ENCODE data around the gene WIZ. TPM values are rescaled to one million over a fixed set of nuclear protein-coding genes. Genes with fewer than 3 reads are reported as not detected.

WIZ gene
- polyA plus RNA-seq, 4 donors: 23.7 to 47.6 (median 38.8) TPM

DNA sequence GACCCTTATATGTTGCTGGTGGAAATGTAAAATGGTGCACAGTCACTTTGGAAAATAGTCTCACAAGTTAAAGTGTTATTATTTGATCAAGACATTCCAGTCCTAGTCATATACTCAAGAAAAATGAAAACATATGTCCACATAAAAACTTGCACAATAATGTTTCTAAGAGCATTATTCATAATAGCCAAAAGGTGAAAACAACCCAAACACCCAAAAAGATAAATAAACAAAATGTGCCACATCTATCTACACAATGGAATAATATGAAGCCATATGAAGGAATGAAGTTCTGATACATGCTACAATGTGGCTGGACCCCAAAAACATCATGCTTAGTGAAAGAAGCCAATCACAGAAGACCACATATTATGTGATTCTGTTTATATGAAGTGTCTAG is 55.8 kb downstream of the WIZ start:
- DNase-seq (ENCODE audit: low read depth in 4 of 4, low spot score in 2 of 4): no peak

DNA sequence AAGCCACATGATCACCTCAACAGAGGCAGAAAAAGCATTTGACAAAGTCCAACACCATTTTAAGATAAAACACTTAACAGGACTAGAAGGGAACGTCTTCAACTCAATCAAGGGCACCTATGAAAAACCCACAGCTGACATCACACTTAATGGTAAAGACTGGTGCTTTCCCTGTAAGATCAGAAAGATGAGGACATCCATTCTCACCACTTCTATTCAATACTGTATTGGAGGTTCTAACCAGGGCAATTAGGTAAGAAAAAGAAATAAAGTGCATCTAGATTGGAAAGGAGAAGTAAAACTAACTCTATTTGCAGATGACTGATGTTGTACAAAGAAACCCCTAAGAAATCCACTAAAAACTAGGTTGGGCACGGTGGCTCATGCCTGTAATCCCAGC is 58.9 kb downstream of the WIZ start:
- no peak for DNase-seq (ENCODE audit: low read depth in 4 of 4, low spot score in 2 of 4)

DNA sequence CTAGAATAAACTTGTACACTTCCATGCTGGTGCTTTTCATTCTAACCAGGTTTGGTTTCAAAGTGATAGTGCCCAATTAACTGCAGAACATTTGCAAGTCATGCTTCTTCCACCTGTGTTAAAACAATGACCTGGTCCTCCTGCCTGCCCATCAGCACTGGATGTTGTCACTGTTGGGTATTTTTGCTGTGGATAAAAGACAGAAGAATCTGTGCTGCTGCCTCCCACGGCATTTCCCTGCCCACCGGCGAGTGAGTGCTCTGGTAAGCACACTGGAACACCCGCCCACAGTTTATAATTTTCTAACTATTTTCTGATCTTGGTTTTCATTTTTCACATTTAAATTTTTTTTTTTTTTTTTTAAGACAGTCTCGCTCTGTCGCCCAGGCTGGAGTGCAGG is 67.9 kb downstream of the WIZ start:
- DNase-seq (ENCODE audit: low read depth in 4 of 4, low spot score in 2 of 4): no peak

DNA sequence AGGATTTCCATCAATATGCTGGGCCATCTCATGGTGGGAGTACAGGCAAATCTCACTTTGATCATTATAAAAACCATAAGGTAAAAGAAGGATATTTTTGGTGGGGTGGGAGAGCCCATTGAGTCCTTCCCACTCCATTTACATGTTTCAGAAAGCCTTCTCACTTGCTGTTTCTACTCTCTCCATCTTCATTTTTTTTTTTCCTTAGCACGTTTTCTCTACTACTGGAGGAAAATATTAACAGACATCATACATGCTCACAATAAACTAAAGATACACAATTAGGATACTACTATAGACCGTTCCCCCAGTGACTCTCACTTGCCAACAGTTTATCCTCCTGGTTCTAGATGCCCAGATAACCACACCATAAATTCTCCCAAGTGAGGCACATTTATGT is 68.3 kb downstream of the WIZ start:
- no peak for DNase-seq (ENCODE audit: low read depth in 4 of 4, low spot score in 2 of 4)

- peak in 2 of 4 donors; percentile 24 to 33 for DNase-seq (ENCODE audit: low read depth in 4 of 4, low spot score in 2 of 4)
These were observed 69.6 kb downstream of the WIZ start for GRCh38 chr19:15379999-15380647.

DNA sequence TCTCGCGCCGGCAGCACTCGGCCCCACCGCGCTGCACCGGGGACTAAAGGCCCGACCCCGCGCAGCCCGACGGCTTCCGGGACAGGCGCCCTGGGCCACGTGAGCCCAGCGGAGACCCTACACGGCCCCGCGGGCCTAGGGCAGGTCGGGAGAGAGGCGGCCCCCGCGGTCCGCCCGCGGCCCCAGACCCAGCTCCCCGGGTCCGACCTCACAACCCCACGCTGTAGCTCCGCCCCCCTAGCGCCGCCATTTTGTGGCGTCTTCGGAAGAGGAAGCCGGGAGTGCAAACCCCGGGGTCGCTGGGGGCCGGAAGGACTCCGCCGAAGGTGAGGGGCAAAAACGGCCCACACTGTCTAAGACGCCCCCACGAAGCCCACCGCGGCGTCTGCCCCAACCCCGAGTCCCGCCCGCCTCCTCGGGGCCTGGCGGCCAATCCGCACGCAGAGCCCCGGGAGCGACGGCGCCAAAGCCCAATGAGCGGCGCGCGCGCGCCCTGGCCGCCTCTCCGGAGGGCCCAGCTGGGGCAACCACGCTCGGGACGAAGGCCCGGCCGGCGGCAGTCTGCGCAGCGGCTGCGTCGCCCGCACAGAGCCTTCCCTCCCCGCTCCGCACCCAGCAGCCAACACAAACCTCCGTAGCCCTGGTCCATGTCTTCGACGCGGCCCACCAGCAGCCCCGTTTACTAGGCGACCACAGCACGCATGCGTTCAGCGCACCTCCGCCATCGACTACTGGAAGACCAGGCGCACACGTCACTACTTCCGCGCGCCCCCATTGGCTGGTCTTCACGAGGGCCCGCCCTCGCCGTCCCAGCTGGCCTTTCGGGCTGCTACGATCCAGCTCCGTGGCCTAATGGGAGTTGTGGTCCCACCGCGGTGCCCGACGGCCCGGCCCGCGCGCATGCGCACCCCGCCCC is 70.4 kb downstream of the WIZ start, which contains the start of gene AKAP8:
AKAP8 (minus strand) TSS at position 705 of the 916 bp plus-strand sequence; CDS start at position 649, 56 bp downstream.
- DNase-seq (ENCODE audit: low read depth in 4 of 4, low spot score in 2 of 4): peak; percentile 91 to 97 (median 95)

GRCh38 chr19:15378534-15379082 is 71.1 kb downstream of the WIZ start:
- peak in 3 of 4 donors; percentile 9 to 27 (median 15) for DNase-seq (ENCODE audit: low read depth in 4 of 4, low spot score in 2 of 4)

DNA sequence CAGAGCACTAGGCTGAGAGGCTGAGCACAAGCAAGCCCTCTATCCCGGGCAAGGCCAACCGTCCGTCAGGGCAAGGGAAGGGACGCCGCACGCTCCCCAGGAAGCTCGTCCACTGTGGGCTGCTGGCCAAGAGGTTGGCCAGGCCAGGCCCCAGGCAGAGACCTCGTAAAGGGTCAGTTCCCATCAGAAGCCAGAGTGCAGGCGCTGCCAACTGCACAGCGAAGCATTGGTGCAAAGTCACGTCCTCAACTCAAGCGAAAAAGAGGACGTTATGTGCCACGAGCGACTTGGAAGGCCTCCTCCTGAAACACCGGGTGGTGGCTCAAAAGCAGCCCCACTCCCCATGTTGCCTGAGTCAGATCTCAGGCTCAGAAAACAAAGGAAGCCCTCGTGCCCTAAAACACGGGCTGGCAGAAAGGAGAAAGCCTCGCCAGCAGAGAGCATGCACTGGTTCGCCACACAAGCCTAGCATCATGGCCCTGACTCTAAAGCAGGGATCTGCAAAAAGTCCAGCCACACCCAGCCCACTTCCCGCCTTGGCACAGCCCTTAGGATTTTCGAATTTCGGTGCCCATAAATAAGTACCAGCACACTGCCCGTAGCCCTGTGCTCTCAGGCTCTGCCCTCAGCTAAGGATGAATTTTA is 74.8 kb downstream of the WIZ start:
- DNase-seq (ENCODE audit: low read depth in 4 of 4, low spot score in 2 of 4): no peak

DNA sequence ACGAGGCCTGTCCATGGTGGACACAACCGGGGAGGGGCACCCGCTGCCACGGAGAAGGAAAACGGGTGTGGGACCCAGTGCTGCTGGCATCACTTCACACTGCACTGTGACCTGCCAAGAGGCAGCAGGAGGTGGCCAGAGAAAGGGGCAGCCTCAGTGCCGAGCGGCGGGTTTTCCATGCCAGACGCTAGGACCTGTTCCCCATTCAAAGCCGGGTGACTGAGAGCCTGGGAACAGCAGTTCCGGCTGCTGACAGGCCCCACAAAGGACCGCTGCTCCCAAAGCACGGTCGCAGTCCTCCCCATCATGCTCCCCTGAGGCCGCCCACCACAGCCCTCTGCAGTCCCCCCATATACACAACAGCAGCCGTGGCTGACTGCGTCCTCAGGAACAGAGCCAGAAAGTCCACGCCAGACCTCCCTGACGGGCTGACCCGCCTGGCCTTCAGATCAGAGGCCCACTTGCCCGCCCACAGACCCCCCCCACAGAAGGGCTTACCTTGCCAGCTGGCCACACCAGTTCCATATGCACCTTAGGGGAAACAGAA is 75.6 kb downstream of the WIZ start:
- DNase-seq (ENCODE audit: low read depth in 4 of 4, low spot score in 2 of 4): no peak

GRCh38 chr19:15373644-15374043 is 76.1 kb downstream of the WIZ start:
- no peak for DNase-seq (ENCODE audit: low read depth in 4 of 4, low spot score in 2 of 4)

GRCh38 chr19:15372891-15373301 is 76.9 kb downstream of the WIZ start:
- no peak for DNase-seq (ENCODE audit: low read depth in 4 of 4, low spot score in 2 of 4)

- no peak for DNase-seq (ENCODE audit: low read depth in 4 of 4, low spot score in 2 of 4)
These were observed 77.3 kb downstream of the WIZ start for GRCh38 chr19:15372470-15372869.

DNA sequence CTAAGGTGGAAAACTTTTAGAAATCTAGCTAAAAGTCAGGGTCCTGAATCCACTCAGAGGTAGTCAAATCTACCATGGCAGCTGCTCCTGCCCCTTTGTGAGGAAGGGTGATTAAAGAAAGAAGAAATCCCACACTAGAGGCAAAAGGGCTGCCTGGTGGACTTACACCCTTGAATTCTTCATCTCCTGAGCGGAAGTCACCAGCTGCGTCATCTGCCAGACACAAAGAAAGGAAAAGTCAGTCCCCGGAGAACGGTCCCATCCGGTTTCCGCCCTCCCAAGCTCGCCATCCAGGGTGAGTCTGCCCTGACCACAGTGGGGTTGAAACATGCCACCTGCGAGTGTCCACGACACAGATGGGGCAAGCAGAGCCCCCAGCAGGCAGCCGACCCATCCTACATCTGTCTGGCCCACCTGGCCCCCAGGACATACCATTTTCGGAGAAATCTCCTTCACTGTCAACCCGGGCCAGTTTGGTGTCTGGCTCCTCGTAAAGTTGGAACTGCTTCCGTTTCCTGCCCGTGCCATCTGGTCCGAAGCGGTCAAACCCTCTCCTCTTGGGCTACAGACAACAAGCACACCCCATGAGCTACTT is 77.9 kb downstream of the WIZ start:
- no peak for DNase-seq (ENCODE audit: low read depth in 4 of 4, low spot score in 2 of 4)

- no peak for DNase-seq (ENCODE audit: low read depth in 4 of 4, low spot score in 2 of 4)
These were observed 78.6 kb downstream of the WIZ start for GRCh38 chr19:15371119-15371518.

Other genes starting within 250 kb of the WIZ start
- 100 to 1,000 TPM in 3 of 4 donors, 10 to 100 TPM in 1; 87.3 to 127 (median 122) TPM for gene NOTCH3, start 249.0 kb downstream of the WIZ start, polyA plus RNA-seq (ENCODE audit: insufficient read length in 4 of 4)
- 1 to 10 TPM; 4.3 to 6.9 (median 5.2) TPM for gene EPHX3, start 217.5 kb downstream of the WIZ start, polyA plus RNA-seq (ENCODE audit: insufficient read length in 4 of 4)
- gene BRD4, start 117.4 kb downstream of the WIZ start, polyA plus RNA-seq (ENCODE audit: insufficient read length in 4 of 4): 10 to 100 TPM; 41.6 to 64.5 (median 51.9) TPM
- gene AKAP8, start 70.2 kb downstream of the WIZ start, polyA plus RNA-seq (ENCODE audit: insufficient read length in 4 of 4): 10 to 100 TPM; 22.5 to 34.6 (median 30.2) TPM
- gene AKAP8L, start 31.0 kb downstream of the WIZ start, polyA plus RNA-seq (ENCODE audit: insufficient read length in 4 of 4): 100 to 1,000 TPM in 3 of 4 donors, 10 to 100 TPM in 1; 84.3 to 130 (median 120) TPM
- 1 to 10 TPM in 2 of 4 donors, under 1 TPM in 2; 0.79 to 1.6 (median 0.99) TPM for gene RASAL3, start 14.6 kb upstream of the WIZ start, polyA plus RNA-seq (ENCODE audit: insufficient read length in 4 of 4)
- gene PGLYRP2, start 29.5 kb upstream of the WIZ start, polyA plus RNA-seq (ENCODE audit: insufficient read length in 4 of 4): under 1 TPM in 2 of 4 donors, not detected in 2; 0.05 to 0.11 TPM
- gene CYP4F22, start 58.6 kb upstream of the WIZ start, polyA plus RNA-seq (ENCODE audit: insufficient read length in 4 of 4): under 1 TPM; 0.16 to 0.62 (median 0.24) TPM
- gene CYP4F8, start 165.3 kb upstream of the WIZ start, polyA plus RNA-seq (ENCODE audit: insufficient read length in 4 of 4): under 1 TPM in 1 of 4 donors, not detected in 3; 0.08 TPM
- 1 to 10 TPM in 1 of 4 donors, under 1 TPM in 3; 0.16 to 1.3 (median 0.54) TPM for gene CYP4F3, start 190.9 kb upstream of the WIZ start, polyA plus RNA-seq (ENCODE audit: insufficient read length in 4 of 4)
- 1 to 10 TPM in 1 of 4 donors, under 1 TPM in 3; 0.41 to 2.0 (median 0.67) TPM for gene CYP4F12, start 223.1 kb upstream of the WIZ start, polyA plus RNA-seq (ENCODE audit: insufficient read length in 4 of 4)